CD4-positive, alpha-beta T cell (primary cell): ENCODE results near the gene SLIT1. TPM values are rescaled to one million over a fixed set of nuclear protein-coding genes. Genes with fewer than 3 reads are reported as not detected.

ENCODE experiments used
- ATAC-seq: fragments of 200-7000 bp; cut with Tn5 transposase; one replicate; pipeline ENCODE4 v1.10.0; 2022; ENCODE audit warnings: mild to moderate bottlenecking; ENCODE audit not compliant: poor library complexity
- CTCF ChIA-PET: fragments of 350-600 bp; sonication (Branson Sonifier 250); formaldehyde crosslinking; loops from one replicate; lab custom pipeline; 2021; ENCODE audit warnings: antibody characterized with exemption, inconsistent platforms; lab: Charles Lee
- POLR2A ChIA-PET: fragments of 350-600 bp; sonication (Branson Sonifier 250); formaldehyde crosslinking; loops from one replicate; lab custom pipeline; 2021; ENCODE audit warnings: antibody characterized with exemption, inconsistent platforms; lab: Charles Lee
- DNase-seq, 14 experiments: peaks; one replicate each; pipeline ENCODE4 v3.0.0-alpha.2; 2013 to 2020; ENCODE audit warnings: mixed read lengths in 2 of 14
- H3K27ac ChIP-seq, 2 donors: one replicate each; pipeline versions ENCODE4 v1.5.1 to v1.7.0; 2013; ENCODE audit warnings: low read length in 2 of 2, low read depth in 1 of 2, mild to moderate bottlenecking in 1 of 2
- H3K27me3 ChIP-seq, 2 experiments: 1 replicate in 1 of 2; 2 replicates in 1 of 2; pipeline versions ENCODE4 v1.6.1 to v1.7.0; 2013; ENCODE audit warnings: low read length in 2 of 2, control low read depth in 1 of 2, mild to moderate bottlenecking in 1 of 2, moderate library complexity in 1 of 2; ENCODE audit not compliant: insufficient read depth in 2 of 2, control insufficient read depth in 1 of 2
- H3K36me3 ChIP-seq: one replicate; pipeline ENCODE4 v1.6.1; 2013; ENCODE audit warnings: low read length, control low read depth; ENCODE audit not compliant: insufficient read depth
- H3K4me1 ChIP-seq: one replicate; pipeline ENCODE4 v1.6.1; 2013; ENCODE audit warnings: low read length, control low read depth; ENCODE audit not compliant: insufficient read depth
- H3K4me3 ChIP-seq: one replicate; pipeline ENCODE4 v1.5.1; 2013; ENCODE audit warnings: mild to moderate bottlenecking, low read length, moderate library complexity
- H3K9me3 ChIP-seq, 2 experiments: 1 replicate in 1 of 2; 2 replicates in 1 of 2; pipeline versions ENCODE4 v1.6.1 to v1.7.0; 2013; ENCODE audit warnings: low read length in 2 of 2, mild to moderate bottlenecking in 2 of 2, control low read depth in 1 of 2, moderate library complexity in 1 of 2; ENCODE audit not compliant: control insufficient read depth in 1 of 2, insufficient read depth in 1 of 2
- H3K27ac Mint-ChIP-seq: one replicate; pipeline ENCODE4 v1.8.0; 2020; ENCODE audit warnings: mixed read lengths
- H3K27me3 Mint-ChIP-seq: one replicate; pipeline ENCODE4 v1.8.0; 2021; ENCODE audit warnings: mixed read lengths
- H3K36me3 Mint-ChIP-seq: one replicate; pipeline ENCODE4 v1.8.0; 2021; ENCODE audit warnings: low read depth, mixed read lengths
- H3K4me1 Mint-ChIP-seq: one replicate; pipeline ENCODE4 v1.8.0; 2021; ENCODE audit warnings: low read depth, mixed read lengths
- H3K4me3 Mint-ChIP-seq: one replicate; pipeline ENCODE4 v1.8.0; 2020; ENCODE audit warnings: mild to moderate bottlenecking, mixed read lengths
- H3K9me3 Mint-ChIP-seq: one replicate; pipeline ENCODE4 v1.8.0; 2020; ENCODE audit warnings: mixed read lengths
- CTCF ChIP-seq: fragments of 200-600 bp; IDR thresholded peaks from one replicate; pipeline ENCODE4 v1.8.0; 2022; ENCODE audit warnings: antibody characterized with exemption, mild to moderate bottlenecking
- intact Hi-C, 2 experiments: fragments of 100-400 bp; cut with DNase I in 1 of 2; cut with micrococcal nuclease in 1 of 2; formaldehyde crosslinking; loops; one replicate each; pipeline versions ENCODE4 v1.15.1 to v1.9.0; 2023 to 2025; cut with DNase I, micrococcal nuclease
- total RNA-seq, 174 experiments: library from RNA in 2 of 174; stranded (reverse) in 2 of 174; gene quantifications; one replicate each; pipeline ENCODE4 v1.2.3 and lab custom pipeline; 2021 to 2026

Gene SLIT1
- total RNA-seq, 2 experiments from 2014 or later: 0.30 to 0.39 TPM

DNA sequence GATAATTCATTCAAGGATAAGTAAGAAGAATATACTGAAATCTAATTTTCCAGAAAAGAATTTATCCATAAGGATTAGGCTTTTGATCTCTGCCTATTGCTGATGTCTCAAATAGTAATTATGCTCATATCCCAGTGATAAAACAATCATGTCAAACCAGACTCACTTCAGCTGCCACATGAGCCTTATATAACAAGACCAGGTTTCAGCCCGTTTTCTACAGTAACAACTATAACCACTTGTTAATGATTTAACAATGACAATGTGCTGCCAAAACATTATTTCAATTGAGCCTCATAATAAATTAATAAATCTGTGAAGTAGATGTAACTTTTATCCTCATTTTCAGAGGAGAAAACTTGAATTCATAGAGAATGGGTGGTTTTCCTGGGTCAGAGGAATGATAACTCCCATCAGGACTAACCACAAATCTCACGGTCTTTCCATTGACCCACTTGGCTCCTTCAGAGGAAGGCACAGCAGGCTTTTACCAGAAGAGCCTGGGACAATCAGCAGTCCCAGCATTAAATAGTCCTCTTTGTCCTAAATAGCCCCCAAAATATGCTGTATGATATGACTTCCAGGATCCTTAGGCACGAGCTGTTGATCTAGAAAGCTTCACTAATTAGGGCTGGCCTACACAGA, 42.5 kb upstream of the SLIT1 start:
- no peak for TF ChIP-seq CTCF
- H3K4me1 Mint-ChIP-seq: no peaks in the 10 kb centered on the region
- Histone ChIP-seq H3K36me3 (peaks cover 61% of the 10 kb centered on the region), H3K27ac (no peak overlapping the region), H3K27me3 (no peaks in the 10 kb centered on the region), H3K9me3 (no peaks in the 10 kb centered on the region), H3K4me3 (no peak overlapping the region), H3K4me1 (no peaks in the 10 kb centered on the region)
- DNase-seq (no peak), ATAC-seq (no peak)
- H3K27me3 Mint-ChIP-seq: no peaks in the 10 kb centered on the region
- CTCF ChIA-PET: no interaction called here
- H3K27ac Mint-ChIP-seq: no peak overlapping the region
- intact Hi-C loops: no loop called here
- peaks cover 73% of the 10 kb centered on the region for H3K36me3 Mint-ChIP-seq
- POLR2A ChIA-PET: no interaction called here
- H3K4me3 Mint-ChIP-seq: no peak overlapping the region
- H3K9me3 Mint-ChIP-seq: no peaks in the 10 kb centered on the region

DNA sequence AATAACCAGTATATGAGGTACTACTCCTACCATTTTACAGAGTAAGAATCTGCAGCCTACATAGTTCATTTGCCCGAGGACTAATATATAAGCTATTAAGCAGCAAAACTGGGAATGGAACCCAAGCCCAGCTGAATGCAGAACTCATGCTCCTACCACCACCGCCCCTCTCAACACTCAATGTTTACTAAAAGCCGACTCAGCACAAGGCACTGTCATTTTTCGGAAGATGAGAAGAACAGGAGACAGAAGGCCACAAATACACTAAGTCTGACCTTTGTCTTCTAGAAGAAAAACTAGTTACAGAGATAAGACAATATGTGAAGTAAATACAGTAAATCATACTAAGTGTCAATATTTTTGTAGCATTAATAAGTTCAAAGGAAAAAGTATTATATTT, 40.6 kb upstream of the SLIT1 start:
- Histone ChIP-seq H3K27me3 (no peaks in the 10 kb centered on the region), H3K27ac (no peak overlapping the region), H3K4me1 (no peaks in the 10 kb centered on the region), H3K4me3 (no peak overlapping the region), H3K36me3 (peaks cover 63% of the 10 kb centered on the region), H3K9me3 (no peaks in the 10 kb centered on the region)
- TF ChIP-seq CTCF: no peak
- no peak for DNase-seq
- no peaks in the 10 kb centered on the region for H3K4me1 Mint-ChIP-seq
- peaks cover 73% of the 10 kb centered on the region for H3K36me3 Mint-ChIP-seq
- CTCF ChIA-PET: interaction anchor here (1.3 kb wide), 1 partner anchor 16 kb away, joined by 4 read pairs; no protein-coding TSS in a partner anchor
- H3K27ac Mint-ChIP-seq: no peak overlapping the region
- no peaks in the 10 kb centered on the region for H3K27me3 Mint-ChIP-seq
- POLR2A ChIA-PET: no interaction called here
- no peaks in the 10 kb centered on the region for H3K9me3 Mint-ChIP-seq
- intact Hi-C loops: no loop called here
- no peak overlapping the region for H3K4me3 Mint-ChIP-seq
- ATAC-seq: no peak

- no peak overlapping the region for H3K4me3 ChIP-seq
- intact Hi-C loops: no loop called here
- no peak for DNase-seq
- no peaks in the 10 kb centered on the region for H3K27me3 ChIP-seq
- no peak for TF ChIP-seq CTCF
- no peaks in the 10 kb centered on the region for H3K9me3 ChIP-seq
- ATAC-seq: no peak
- no peaks in the 10 kb centered on the region for H3K9me3 Mint-ChIP-seq
- no peaks in the 10 kb centered on the region for H3K4me1 ChIP-seq
- no peaks in the 10 kb centered on the region for H3K4me1 Mint-ChIP-seq
- H3K27ac Mint-ChIP-seq: no peak overlapping the region
- peaks cover 56% of the 10 kb centered on the region for H3K36me3 ChIP-seq
- H3K36me3 Mint-ChIP-seq: peaks cover 61% of the 10 kb centered on the region
- CTCF ChIA-PET: interaction anchor here (1.3 to 2.1 kb wide), 2 partner anchors 14 kb away, joined by 4 to 6 read pairs; no protein-coding TSS in a partner anchor
- POLR2A ChIA-PET: no interaction called here
- H3K4me3 Mint-ChIP-seq: no peak overlapping the region
- no peak overlapping the region for H3K27ac ChIP-seq
- no peaks in the 10 kb centered on the region for H3K27me3 Mint-ChIP-seq
These were observed 39.0 kb upstream of the SLIT1 start for GRCh38 chr10:97224483-97225435.
